ENCODE results near the gene RHOD. TPM values are rescaled to one million over a fixed set of nuclear protein-coding genes. Genes with fewer than 3 reads are reported as not detected.

RHOD gene
- total and polyA plus RNA-seq, 2 donors (not counting 3 experiments of a cell fraction or from before 2014, with no cell fraction given): 10.6 to 17.9 TPM

DNA sequence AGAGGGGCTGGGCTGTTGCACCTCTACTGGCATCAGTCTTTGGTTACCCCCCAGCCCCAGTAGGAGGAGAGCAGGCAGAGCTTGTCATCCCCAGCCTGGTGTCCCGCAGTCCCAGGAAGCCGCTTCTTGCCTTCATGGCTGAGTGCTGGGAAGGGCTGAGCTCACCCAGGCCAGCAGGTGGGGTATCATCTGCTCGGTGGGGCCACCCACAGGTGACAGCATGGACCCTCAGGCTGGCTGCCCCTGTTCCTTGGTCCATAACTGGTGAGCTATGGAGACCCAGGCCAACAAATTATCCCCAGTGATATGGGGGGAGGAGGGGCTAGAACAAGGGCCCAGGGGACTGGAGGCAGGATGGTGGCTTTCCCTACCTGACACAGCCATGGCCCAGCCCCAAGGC is 6.5 kb upstream of the RHOD start:
- POLR2A ChIA-PET: no interaction called here
- no peak overlapping the region for H3K4me3 ChIP-seq (replicated peaks in 1 of 3; ENCODE audit: insufficient read depth in 1 of 3, low read depth in 1 of 3, low read length in 3 of 3)
- H3K9me1 ChIP-seq (replicated peaks; ENCODE audit: control insufficient read depth, extremely low read depth, insufficient read depth, low read length): no peaks in the 10 kb centered on the region
- H3K9me3 ChIP-seq (replicated peaks; ENCODE audit: control insufficient read depth, insufficient read depth, low read length): no peaks in the 10 kb centered on the region
- CTCF ChIA-PET: interaction anchor here (0.9 to 1.0 kb wide), 2 partner anchors 32 to 65 kb away, joined by 3 read pairs; no protein-coding TSS in a partner anchor
- dilution Hi-C loops (cut with MboI; ENCODE audit: extremely low pct_ligation_motif_present, low sequenced_read_pairs): no loop called here
- H3K27ac ChIP-seq (ENCODE audit: insufficient read depth, low read depth, low read length): no peak overlapping the region
- H3K4me1 ChIP-seq (ENCODE audit: control insufficient read depth, extremely low read depth, insufficient read depth, low read length): peaks cover 11% of the 10 kb centered on the region
- intact Hi-C loops (cut with micrococcal nuclease): no loop called here
- no peaks in the 10 kb centered on the region for H4K20me1 ChIP-seq (replicated peaks; ENCODE audit: control insufficient read depth, extremely low read depth, insufficient read depth, low read length)
- H2AFZ ChIP-seq (ENCODE audit: low read depth, low read length): no peak overlapping the region
- DNase-seq (ENCODE audit: low read depth, low spot score) (no peak), FAIRE-seq (no peak)
- H3K27me3 ChIP-seq (ENCODE audit: control insufficient read depth in 2 of 2, insufficient read depth in 2 of 2, low read length in 2 of 2): peaks cover 0 to 3% of the 10 kb centered on the region in 2 experiments
- no peak overlapping the region for H3K4me2 ChIP-seq (ENCODE audit: insufficient read depth, low read length)
- BruUV-seq (replicated peaks): no TSS peak
- no peaks in the 10 kb centered on the region for H3K79me2 ChIP-seq (ENCODE audit: control insufficient read depth, insufficient read depth, low read length)
- no peak overlapping the region for H3K9ac ChIP-seq (replicated peaks; ENCODE audit: extremely low read depth, insufficient read depth, low read length)
- TF ChIP-seq, protein P1, sequence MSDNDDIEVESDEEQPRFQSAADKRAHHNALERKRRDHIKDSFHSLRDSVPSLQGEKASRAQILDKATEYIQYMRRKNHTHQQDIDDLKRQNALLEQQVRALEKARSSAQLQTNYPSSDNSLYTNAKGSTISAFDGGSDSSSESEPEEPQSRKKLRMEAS (IDR thresholded peaks at IDR 0.05; ENCODE audit: insufficient read depth, insufficient read length): no peak
- TF ChIP-seq JUN (IDR thresholded peaks at IDR 0.05; ENCODE audit: borderline replicate concordance, insufficient read depth, insufficient read length, low read depth): no peak
- no peak for TF ChIP-seq POLR2A (IDR thresholded peaks at IDR 0.05; ENCODE audit: low read depth, low read length)
- no peak for TF ChIP-seq FOS (IDR thresholded peaks at IDR 0.05; ENCODE audit: borderline replicate concordance, insufficient read depth, low read length)
- no peak for TF ChIP-seq EZH2 (IDR thresholded peaks at IDR 0.05; ENCODE audit: borderline replicate concordance, low read depth, low read length, severe bottlenecking)
- no peak for TF ChIP-seq POLR2AphosphoS5 (IDR thresholded peaks at IDR 0.05; ENCODE audit: insufficient read depth, low read depth, low read length)
- TF ChIP-seq, protein P2, sequence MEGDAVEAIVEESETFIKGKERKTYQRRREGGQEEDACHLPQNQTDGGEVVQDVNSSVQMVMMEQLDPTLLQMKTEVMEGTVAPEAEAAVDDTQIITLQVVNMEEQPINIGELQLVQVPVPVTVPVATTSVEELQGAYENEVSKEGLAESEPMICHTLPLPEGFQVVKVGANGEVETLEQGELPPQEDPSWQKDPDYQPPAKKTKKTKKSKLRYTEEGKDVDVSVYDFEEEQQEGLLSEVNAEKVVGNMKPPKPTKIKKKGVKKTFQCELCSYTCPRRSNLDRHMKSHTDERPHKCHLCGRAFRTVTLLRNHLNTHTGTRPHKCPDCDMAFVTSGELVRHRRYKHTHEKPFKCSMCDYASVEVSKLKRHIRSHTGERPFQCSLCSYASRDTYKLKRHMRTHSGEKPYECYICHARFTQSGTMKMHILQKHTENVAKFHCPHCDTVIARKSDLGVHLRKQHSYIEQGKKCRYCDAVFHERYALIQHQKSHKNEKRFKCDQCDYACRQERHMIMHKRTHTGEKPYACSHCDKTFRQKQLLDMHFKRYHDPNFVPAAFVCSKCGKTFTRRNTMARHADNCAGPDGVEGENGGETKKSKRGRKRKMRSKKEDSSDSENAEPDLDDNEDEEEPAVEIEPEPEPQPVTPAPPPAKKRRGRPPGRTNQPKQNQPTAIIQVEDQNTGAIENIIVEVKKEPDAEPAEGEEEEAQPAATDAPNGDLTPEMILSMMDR (IDR thresholded peaks at IDR 0.05; ENCODE audit: extremely low read depth in 1 of 2, insufficient read depth in 1 of 2, low read depth in 1 of 2, low read length in 2 of 2): no peak
- no peak for TF ChIP-seq GATA2 (IDR thresholded peaks at IDR 0.05; ENCODE audit: insufficient read depth, insufficient read length, low read depth, low read length)
- TF ChIP-seq MYC (IDR thresholded peaks at IDR 0.05; ENCODE audit: low read depth, low read length): no peak
- no peaks in the 10 kb centered on the region for H3K36me3 ChIP-seq (ENCODE audit: control insufficient read depth in 2 of 2, extremely low read depth in 1 of 2, insufficient read depth in 2 of 2, low read length in 2 of 2)
